Measurements from ENCODE around the gene FGFBP3. TPM values are rescaled to one million over a fixed set of nuclear protein-coding genes. Genes with fewer than 3 reads are reported as not detected.

FGFBP3 gene
- polyA plus RNA-seq, 1 experiment: 0.22 TPM

GRCh38 chr10:91884536-91884935 lies 24.8 kb downstream of the FGFBP3 start:
- H3K36me3 ChIP-seq (ENCODE audit: control insufficient read depth, insufficient read depth, low read length): no peaks in the 10 kb centered on the region
- TF ChIP-seq CTCF (IDR thresholded peaks at IDR 0.05; ENCODE audit: insufficient read depth, low read depth, low read length): no peak
- no peaks in the 10 kb centered on the region for H3K27me3 ChIP-seq (ENCODE audit: control insufficient read depth, insufficient read depth, low read length)
- DNase-seq (ENCODE audit: low read depth): no peak
- CTCF ChIA-PET: interaction anchor here (1.1 to 1.3 kb wide), 4 partner anchors 12 to 30 kb away, joined by 3 to 4 read pairs (median 3); no protein-coding TSS in a partner anchor
- H3K4me3 ChIP-seq (ENCODE audit: low read depth, low read length): no peak overlapping the region
- POLR2A ChIA-PET: no interaction called here

GRCh38 chr10:91883549-91884444 lies 25.5 kb downstream of the FGFBP3 start:
- no peak for DNase-seq (ENCODE audit: low read depth)

GRCh38 chr10:91880310-91880709 lies 29.0 kb downstream of the FGFBP3 start:
- Histone ChIP-seq H3K36me3 (ENCODE audit: control insufficient read depth, insufficient read depth, low read length) (no peaks in the 10 kb centered on the region), H3K4me3 (ENCODE audit: low read depth, low read length) (no peak overlapping the region), H3K27me3 (ENCODE audit: control insufficient read depth, insufficient read depth, low read length) (no peaks in the 10 kb centered on the region)
- POLR2A ChIA-PET: no interaction called here
- DNase-seq (ENCODE audit: low read depth): no peak
- CTCF ChIA-PET: interaction anchor here (1.1 kb wide), 1 partner anchor 14 kb away, joined by 4 read pairs; no protein-coding TSS in a partner anchor
- no peak for TF ChIP-seq CTCF (IDR thresholded peaks at IDR 0.05; ENCODE audit: insufficient read depth, low read depth, low read length)

More at GRCh38 chr10:91883549-91884444, 25.5 kb downstream of the FGFBP3 start:
- Histone ChIP-seq H3K27me3 (ENCODE audit: control insufficient read depth, insufficient read depth, low read length) (no peaks in the 10 kb centered on the region), H3K36me3 (ENCODE audit: control insufficient read depth, insufficient read depth, low read length) (no peaks in the 10 kb centered on the region), H3K4me3 (ENCODE audit: low read depth, low read length) (no peak overlapping the region)
- POLR2A ChIA-PET: interaction anchor here (0.7 kb wide), 1 partner anchor 204 kb away, joined by 5 read pairs; no protein-coding TSS in a partner anchor
- TF ChIP-seq CTCF (IDR thresholded peaks at IDR 0.05; ENCODE audit: insufficient read depth, low read depth, low read length): no peak
- CTCF ChIA-PET: interaction anchor here (1.1 to 1.3 kb wide), 4 partner anchors 13 to 30 kb away, joined by 3 to 4 read pairs (median 3); no protein-coding TSS in a partner anchor

- TF ChIP-seq CTCF (IDR thresholded peaks at IDR 0.05; ENCODE audit: insufficient read depth, low read depth, low read length): no peak
- no peak overlapping the region for H3K4me3 ChIP-seq (ENCODE audit: low read depth, low read length)
- H3K27me3 ChIP-seq (ENCODE audit: control insufficient read depth, insufficient read depth, low read length): no peaks in the 10 kb centered on the region
- POLR2A ChIA-PET: no interaction called here
- no peak for DNase-seq (ENCODE audit: low read depth)
- H3K36me3 ChIP-seq (ENCODE audit: control insufficient read depth, insufficient read depth, low read length): no peaks in the 10 kb centered on the region
- CTCF ChIA-PET: no interaction called here
Measured at GRCh38 chr10:91879515-91880170, 29.6 kb downstream of the FGFBP3 start.

- no peaks in the 10 kb centered on the region for H3K36me3 ChIP-seq (ENCODE audit: control insufficient read depth, insufficient read depth, low read length)
- ChIA-PET CTCF (no interaction called here), POLR2A (no interaction called here)
- DNase-seq (ENCODE audit: low read depth): no peak
- no peak for TF ChIP-seq CTCF (IDR thresholded peaks at IDR 0.05; ENCODE audit: insufficient read depth, low read depth, low read length)
- no peak overlapping the region for H3K4me3 ChIP-seq (ENCODE audit: low read depth, low read length)
- H3K27me3 ChIP-seq (ENCODE audit: control insufficient read depth, insufficient read depth, low read length): no peaks in the 10 kb centered on the region
Measured at GRCh38 chr10:91875779-91876178, 33.5 kb downstream of the FGFBP3 start.
